Activated CD4-positive, alpha-beta memory T cell treated with anti-CD3 and anti-CD28 coated beads, Interleukin-2, amount 10 ng/mL, durations not matched to agents 7 days and 5 days (primary cell): ENCODE results near the gene RBP3. TPM values are rescaled to one million over a fixed set of nuclear protein-coding genes. Genes with fewer than 3 reads are reported as not detected.

Experiments used
- total RNA-seq, 2 experiments: library from RNA; stranded (reverse); gene quantifications; one replicate each; pipeline ENCODE4 v1.2.3, GENCODE V29; 2021

The RBP3 gene
- total RNA-seq, 2 experiments from 2014 or later: not detected

Other genes with a start within 250 kb of the RBP3 start
- gene GDF10, start 48.2 kb upstream of the RBP3 start, total RNA-seq: not detected
- gene GDF2, start 25.9 kb upstream of the RBP3 start, total RNA-seq: not detected
- gene ZNF488, start 35.9 kb downstream of the RBP3 start, total RNA-seq: under 1 TPM; 0.08 to 0.10 TPM
- 1 to 10 TPM in 1 of 2 experiments, under 1 TPM in 1; 0.78 to 1.2 TPM for gene ANXA8, start 135.8 kb downstream of the RBP3 start, total RNA-seq
- not detected for gene FAM25G, start 143.3 kb downstream of the RBP3 start, total RNA-seq
- 1 to 10 TPM; 5.6 to 6.2 TPM for gene AGAP9, start 175.3 kb downstream of the RBP3 start, total RNA-seq